OCI-LY7 (cell line): ENCODE data around the gene SDK2. TPM values are rescaled to one million over a fixed set of nuclear protein-coding genes. Genes with fewer than 3 reads are reported as not detected.

Source experiments
- BruUV-seq: library from RNA; stranded (reverse); fragments of 400-500 nt; replicated peaks from 2 replicates; lab custom pipeline; 2021; lab: Mats Ljungman, UMichigan
- CTCF ChIA-PET: fragments of 300-600 bp; sonication (Branson Sonifier 250); formaldehyde crosslinking; loops from one replicate; lab custom pipeline; 2022; ENCODE audit warnings: antibody characterized with exemption; ENCODE audit not compliant: unreplicated experiment; lab: Charles Lee
- POLR2A ChIA-PET: fragments of 300-600 bp; sonication (Branson Sonifier 250); formaldehyde crosslinking; loops from one replicate; lab custom pipeline; 2022; ENCODE audit warnings: antibody characterized with exemption; lab: Charles Lee
- DNase-seq: peaks from one replicate; pipeline ENCODE4 v3.0.0-alpha.2; 2015; ENCODE audit warnings: low spot score
- H2AFZ ChIP-seq: fragments of 200-600 bp; sonication (generic), shearing (Covaris generic); 2 replicates; pipeline ENCODE4 v1.6.1; 2014; ENCODE audit warnings: mild to moderate bottlenecking, antibody characterized with exemption, low read length, moderate library complexity
- H3K27ac ChIP-seq: fragments of 200-600 bp; sonication (generic); 2 replicates; pipeline ENCODE4 v1.5.1; 2014; ENCODE audit warnings: mixed run types, low read depth, mild to moderate bottlenecking, moderate library complexity, low read length, inconsistent platforms; ENCODE audit not compliant: poor library complexity, severe bottlenecking
- H3K36me3 ChIP-seq: fragments of 200-600 bp; sonication (generic); 2 replicates; pipeline ENCODE4 v1.6.1; 2014; ENCODE audit warnings: mild to moderate bottlenecking, antibody characterized with exemption, low read length, moderate library complexity, mixed read lengths; ENCODE audit not compliant: insufficient read depth
- H3K4me1 ChIP-seq: fragments of 200-600 bp; sonication (generic); 2 replicates; pipeline ENCODE4 v1.5.1; 2014; ENCODE audit warnings: mild to moderate bottlenecking, low read length; ENCODE audit not compliant: insufficient read depth, poor library complexity, severe bottlenecking
- H3K4me2 ChIP-seq: fragments of 200-600 bp; sonication (generic); 2 replicates; pipeline ENCODE4 v1.6.1; 2014; ENCODE audit warnings: mild to moderate bottlenecking, low read length
- H3K4me3 ChIP-seq: fragments of 200-600 bp; sonication (generic); 2 replicates; pipeline ENCODE4 v1.5.1; 2014; ENCODE audit warnings: mild to moderate bottlenecking, low read depth, low read length; ENCODE audit not compliant: poor library complexity, severe bottlenecking
- H3K79me2 ChIP-seq: fragments of 200-600 bp; sonication (generic); 2 replicates; pipeline ENCODE4 v1.6.1; 2016; ENCODE audit warnings: low read depth, mild to moderate bottlenecking, low read length, moderate library complexity, mixed read lengths; ENCODE audit not compliant: insufficient read depth
- H3K9me2 ChIP-seq: fragments of 200-600 bp; sonication (generic); 2 replicates; pipeline ENCODE4 v1.6.1; 2016; ENCODE audit warnings: mild to moderate bottlenecking, low read length, mixed read lengths; ENCODE audit not compliant: insufficient read depth
- H3K9me3 ChIP-seq: fragments of 200-600 bp; sonication (generic); 2 replicates; pipeline ENCODE4 v1.6.1; 2014; ENCODE audit warnings: mild to moderate bottlenecking, mixed run types, low read length, mixed read lengths
- H4K20me1 ChIP-seq: fragments of 200-600 bp; sonication (generic); 2 replicates; pipeline ENCODE4 v1.6.1; 2014; ENCODE audit warnings: mild to moderate bottlenecking, antibody characterized with exemption, low read length, moderate library complexity, mixed read lengths; ENCODE audit not compliant: insufficient read depth
- CTCF ChIP-seq: fragments of 200-600 bp; sonication (generic); conservative IDR thresholded peaks from 2 replicates; pipeline ENCODE4 v1.5.1; 2014; ENCODE audit warnings: mild to moderate bottlenecking, antibody characterized with exemption, low read length, moderate library complexity, mixed read lengths
- EZH2phosphoT487 ChIP-seq: fragments of 200-600 bp; sonication (generic); IDR thresholded peaks from 2 replicates; pipeline ENCODE4 v1.6.1; 2018; ENCODE audit warnings: low read depth, borderline replicate concordance, mild to moderate bottlenecking, mixed run types, antibody characterized with exemption, low read length, moderate library complexity, mixed read lengths
- intact Hi-C: fragments of 100-400 bp; cut with micrococcal nuclease; formaldehyde crosslinking; loops from one replicate; pipeline ENCODE4 v1.10.0; 2022; ENCODE audit not compliant: unreplicated experiment
- total RNA-seq, 2 experiments: library from RNA; depleted of rRNA in 1 of 2; stranded (reverse); fragments of >200 nt in 1 of 2; shearing (Covaris generic) in 1 of 2; gene quantifications; 2 replicates each; pipeline ENCODE4 v1.2.3, GENCODE V29; 2014 to 2022

SDK2 gene
- total RNA-seq, 2 experiments from 2014 or later: 0.32 to 1.8 TPM

- no TSS peak for BruUV-seq
- Histone ChIP-seq H4K20me1 (no peaks in the 10 kb centered on the region), H3K36me3 (no peaks in the 10 kb centered on the region), H3K4me2 (no peak overlapping the region), H3K27ac (no peak overlapping the region), H3K79me2 (no peaks in the 10 kb centered on the region), H3K9me2 (no peaks in the 10 kb centered on the region), H3K9me3 (no peaks in the 10 kb centered on the region), H2AFZ (no peak overlapping the region), H3K4me3 (no peak overlapping the region), H3K4me1 (no peaks in the 10 kb centered on the region)
- no peak for DNase-seq
- intact Hi-C loops: loop anchor here (10.0 kb wide), 1 partner anchor 378 kb away; no protein-coding TSS in a partner anchor
- ChIA-PET CTCF (no interaction called here), POLR2A (interaction anchor here (0.6 kb wide), 1 partner anchor 246 kb away, joined by 3 read pairs; no protein-coding TSS in a partner anchor)
- TF ChIP-seq CTCF (no peak), EZH2phosphoT487 (no peak)
These were observed 281.5 kb downstream of the SDK2 start for GRCh38 chr17:73362697-73363096.

GRCh38 chr17:73360961-73361761 lies 283.1 kb downstream of the SDK2 start:
- Histone ChIP-seq H3K4me1 (no peaks in the 10 kb centered on the region), H3K9me2 (no peaks in the 10 kb centered on the region), H3K27ac (no peak overlapping the region), H3K4me2 (no peak overlapping the region), H2AFZ (no peak overlapping the region), H3K9me3 (no peaks in the 10 kb centered on the region), H3K79me2 (no peaks in the 10 kb centered on the region), H3K4me3 (no peak overlapping the region), H3K36me3 (no peaks in the 10 kb centered on the region), H4K20me1 (no peaks in the 10 kb centered on the region)
- BruUV-seq: no TSS peak
- ChIA-PET POLR2A (no interaction called here), CTCF (no interaction called here)
- intact Hi-C loops: loop anchor here (10.0 kb wide), 1 partner anchor 376 kb away; no protein-coding TSS in a partner anchor
- no peak for TF ChIP-seq EZH2phosphoT487
- no peak for TF ChIP-seq CTCF
- no peak for DNase-seq

DNA sequence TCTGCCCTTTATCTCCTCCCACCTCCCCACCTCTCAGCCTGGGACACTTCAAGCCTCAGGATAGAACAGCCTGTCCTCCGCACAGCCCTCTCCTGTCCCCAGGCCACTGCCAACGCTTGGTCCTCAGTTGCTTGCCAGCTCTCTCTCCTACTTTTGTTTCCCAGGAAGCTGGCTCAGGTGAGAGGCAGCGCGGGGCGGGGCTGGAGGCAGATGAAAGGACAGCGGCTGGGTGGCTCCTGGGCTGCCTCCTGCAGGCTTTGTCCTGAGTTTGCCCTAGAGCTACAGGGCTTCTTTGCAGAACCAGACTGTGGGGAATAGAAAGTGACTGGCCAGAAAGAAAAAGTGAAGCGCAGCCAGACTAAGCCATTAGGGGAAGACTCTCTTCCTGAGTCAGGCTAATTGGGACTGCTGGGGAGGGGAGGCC lies 284.2 kb downstream of the SDK2 start:
- H3K4me3 ChIP-seq: no peak overlapping the region
- H3K79me2 ChIP-seq: no peaks in the 10 kb centered on the region
- BruUV-seq: no TSS peak
- no peaks in the 10 kb centered on the region for H3K4me1 ChIP-seq
- H3K36me3 ChIP-seq: no peaks in the 10 kb centered on the region
- H3K9me2 ChIP-seq: no peaks in the 10 kb centered on the region
- no peak overlapping the region for H3K4me2 ChIP-seq
- no peak for DNase-seq
- no peak overlapping the region for H3K27ac ChIP-seq
- POLR2A ChIA-PET: no interaction called here
- no peaks in the 10 kb centered on the region for H4K20me1 ChIP-seq
- H2AFZ ChIP-seq: no peak overlapping the region
- H3K9me3 ChIP-seq: no peaks in the 10 kb centered on the region
- TF ChIP-seq EZH2phosphoT487: no peak
- TF ChIP-seq CTCF: no peak
- CTCF ChIA-PET: no interaction called here
- intact Hi-C loops: loop anchor here (10.0 kb wide), 1 partner anchor 375 kb away; no protein-coding TSS in a partner anchor
